Measurements from ENCODE around the gene PLCD1. TPM values are rescaled to one million over a fixed set of nuclear protein-coding genes. Genes with fewer than 3 reads are reported as not detected.
"Not testable (repeated sequence)": the region's sequence is repeated elsewhere in the genome, so short reads cannot be mapped to it uniquely, and the experiment has no call there.

Gene PLCD1
- total and polyA plus RNA-seq, 2 donors (not counting 1 experiment from before 2014, with no cell fraction given), result 8.2 to 47.2 TPM

GRCh38 chr3:38053286-38053685 is 23.8 kb upstream of the PLCD1 start:
- not testable (repeated sequence) for H3K9me3 ChIP-seq (ENCODE audit: control insufficient read depth, insufficient read depth, low read depth, low read length); DNase-seq (ENCODE audit: low read depth in 2 of 2)

GRCh38 chr3:38051131-38051530 is 21.7 kb upstream of the PLCD1 start:
- Histone ChIP-seq H3K4me1 (ENCODE audit: control insufficient read depth, extremely low read depth, insufficient read depth, low read length) (no peaks in the 10 kb centered on the region), H3K9me3 (ENCODE audit: control insufficient read depth, insufficient read depth, low read depth, low read length) (no peaks in the 10 kb centered on the region), H3K4me3 (replicated peaks in 1 of 4; ENCODE audit: control extremely low read depth in 1 of 4, insufficient read depth in 1 of 4, low read depth in 3 of 4, low read length in 4 of 4) (no peak overlapping the region), H3K27ac (ENCODE audit: insufficient read depth, low read length) (no peak overlapping the region), H3K36me3 (ENCODE audit: control insufficient read depth, insufficient read depth, low read length) (no peaks in the 10 kb centered on the region), H2AFZ (ENCODE audit: low read length) (no peak overlapping the region), H3K79me2 (ENCODE audit: control insufficient read depth, insufficient read depth, low read length) (no peaks in the 10 kb centered on the region), H3K4me2 (ENCODE audit: extremely low read depth, insufficient read depth, low read length) (no peak overlapping the region), H4K20me1 (ENCODE audit: control insufficient read depth, extremely low read depth, insufficient read depth, low read length) (no peaks in the 10 kb centered on the region), H3K9ac (ENCODE audit: insufficient read depth, low read length) (no peak overlapping the region), H3K27me3 (ENCODE audit: control insufficient read depth, insufficient read depth, low read length) (peaks cover 5% of the 10 kb centered on the region)
- TF ChIP-seq CTCF (conservative IDR thresholded peaks at IDR 0.05 in 1 of 2, IDR thresholded peaks at IDR 0.05 in 1 of 2; ENCODE audit: low read depth in 1 of 2, low read length in 2 of 2), result no peak
- TF ChIP-seq EZH2 (IDR thresholded peaks at IDR 0.05; ENCODE audit: low read length, missing control alignments), result no peak
- DNase-seq (ENCODE audit: low read depth in 2 of 2), result no peak

More at GRCh38 chr3:38053286-38053685, 23.8 kb upstream of the PLCD1 start:
- not testable (repeated sequence) for H3K27me3 ChIP-seq (ENCODE audit: control insufficient read depth, insufficient read depth, low read length); H3K27ac ChIP-seq (ENCODE audit: insufficient read depth, low read length); H3K9ac ChIP-seq (ENCODE audit: insufficient read depth, low read length); H3K4me1 ChIP-seq (ENCODE audit: control insufficient read depth, extremely low read depth, insufficient read depth, low read length); H3K79me2 ChIP-seq (ENCODE audit: control insufficient read depth, insufficient read depth, low read length); H4K20me1 ChIP-seq (ENCODE audit: control insufficient read depth, extremely low read depth, insufficient read depth, low read length); H3K36me3 ChIP-seq (ENCODE audit: control insufficient read depth, insufficient read depth, low read length); H2AFZ ChIP-seq (ENCODE audit: low read length); H3K4me2 ChIP-seq (ENCODE audit: extremely low read depth, insufficient read depth, low read length); H3K4me3 ChIP-seq (replicated peaks in 1 of 4; ENCODE audit: control extremely low read depth in 1 of 4, insufficient read depth in 1 of 4, low read depth in 3 of 4, low read length in 4 of 4)

GRCh38 chr3:38049358-38050126 is 20.1 kb upstream of the PLCD1 start:
- Histone ChIP-seq H3K9ac (ENCODE audit: insufficient read depth, low read length) (no peak overlapping the region), H3K9me3 (ENCODE audit: control insufficient read depth, insufficient read depth, low read depth, low read length) (no peaks in the 10 kb centered on the region), H3K4me1 (ENCODE audit: control insufficient read depth, extremely low read depth, insufficient read depth, low read length) (no peaks in the 10 kb centered on the region), H3K27me3 (ENCODE audit: control insufficient read depth, insufficient read depth, low read length) (peaks cover 7% of the 10 kb centered on the region), H2AFZ (ENCODE audit: low read length) (no peak overlapping the region), H3K79me2 (ENCODE audit: control insufficient read depth, insufficient read depth, low read length) (no peaks in the 10 kb centered on the region), H3K36me3 (ENCODE audit: control insufficient read depth, insufficient read depth, low read length) (no peaks in the 10 kb centered on the region), H4K20me1 (ENCODE audit: control insufficient read depth, extremely low read depth, insufficient read depth, low read length) (no peaks in the 10 kb centered on the region), H3K27ac (ENCODE audit: insufficient read depth, low read length) (no peak overlapping the region), H3K4me3 (replicated peaks in 1 of 4; ENCODE audit: control extremely low read depth in 1 of 4, insufficient read depth in 1 of 4, low read depth in 3 of 4, low read length in 4 of 4) (no peak overlapping the region), H3K4me2 (ENCODE audit: extremely low read depth, insufficient read depth, low read length) (no peak overlapping the region)
- TF ChIP-seq CTCF (conservative IDR thresholded peaks at IDR 0.05 in 1 of 2, IDR thresholded peaks at IDR 0.05 in 1 of 2; ENCODE audit: low read depth in 1 of 2, low read length in 2 of 2) (no peak), EZH2 (IDR thresholded peaks at IDR 0.05; ENCODE audit: low read length, missing control alignments) (no peak)
- DNase-seq (ENCODE audit: low read depth in 2 of 2), result no peak
